Hepatocyte (in vitro differentiated cells): ENCODE measurements around the gene TRAF3.

Source experiments
- CTCF ChIP-seq: fragments of 200-600 bp; sonication (generic); IDR thresholded peaks from 2 replicates; pipeline ENCODE4 v1.5.1; 2016; ENCODE audit warnings: antibody characterized with exemption, mild to moderate bottlenecking; ENCODE audit not compliant: poor library complexity
- EZH2 ChIP-seq: fragments of 200-600 bp; sonication (generic); IDR thresholded peaks from 2 replicates; pipeline ENCODE4 v1.6.1; 2016; ENCODE audit warnings: antibody characterized with exemption, mild to moderate bottlenecking, borderline replicate concordance

- TF ChIP-seq EZH2 (no peak), CTCF (no peak)
Observed at GRCh38 chr14:102951799-102952198, 174.6 kb downstream of the TRAF3 start.
